BE2C (cell line): ENCODE results near the gene SPNS3.

Experiments used
- DNase-seq: peaks from one replicate; pipeline ENCODE4 v3.0.0-alpha.2; 2020
- H3K27me3 ChIP-seq: fragments of 250-450 bp; sonication (Bioruptor Pico); 2 replicates; pipeline ENCODE4 v1.5.1; 2020; ENCODE audit warnings: mild to moderate bottlenecking
- H3K36me3 ChIP-seq: fragments of 250-450 bp; sonication (Bioruptor Pico); 2 replicates; pipeline ENCODE4 v1.5.1; 2020; ENCODE audit warnings: mild to moderate bottlenecking
- H3K4me1 ChIP-seq: fragments of 250-450 bp; sonication (Bioruptor Pico); 2 replicates; pipeline ENCODE4 v1.5.1; 2020
- H3K4me3 ChIP-seq: 2 replicates; pipeline ENCODE4 v1.5.1; 2011; ENCODE audit warnings: low read depth, low read length
- H3K9me3 ChIP-seq: fragments of 250-450 bp; sonication (Bioruptor Pico); 2 replicates; pipeline ENCODE4 v1.5.1; 2020
- CTCF ChIP-seq: IDR thresholded peaks from 2 replicates; pipeline ENCODE4 v1.5.1; 2012; ENCODE audit warnings: mild to moderate bottlenecking, low read depth, low read length

Gene SPNS3

DNA sequence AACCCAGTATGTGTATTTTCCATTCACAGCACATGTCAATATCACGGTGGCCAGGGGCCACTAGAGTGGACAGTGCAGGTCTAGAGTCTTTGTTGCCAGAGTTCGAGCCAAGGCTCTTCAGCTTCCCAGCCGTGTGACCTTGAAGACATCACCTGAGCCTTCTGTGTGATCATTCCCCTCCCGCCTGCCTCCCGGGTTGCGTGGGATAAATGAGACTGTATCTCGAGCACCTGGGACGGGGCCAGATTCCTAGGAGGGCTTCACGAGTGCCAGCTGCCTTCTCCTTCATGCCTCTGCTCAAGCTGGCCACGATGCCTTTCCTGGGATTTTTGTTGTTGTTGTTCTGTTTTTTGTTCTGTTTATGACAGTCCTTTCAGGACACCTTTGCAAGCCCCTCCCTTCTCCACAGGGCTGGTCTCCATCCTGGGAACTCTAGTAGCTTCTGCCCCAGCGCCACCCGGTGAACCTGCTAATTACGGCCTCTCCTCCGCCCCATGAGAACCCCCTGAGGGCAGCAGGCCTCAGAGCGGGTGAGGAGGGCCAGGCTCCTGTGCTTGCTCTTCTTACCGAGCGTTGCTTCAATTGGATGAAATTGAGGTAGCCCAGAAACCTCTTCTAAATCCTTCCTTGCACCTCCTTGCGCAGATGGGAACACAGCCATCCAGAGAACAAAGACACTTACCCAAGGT lies 68.9 kb downstream of the SPNS3 start:
- no peak for TF ChIP-seq CTCF
- no peak overlapping the region for H3K4me3 ChIP-seq
- H3K36me3 ChIP-seq: no peaks in the 10 kb centered on the region
- no peak for DNase-seq
- peaks cover 23% of the 10 kb centered on the region for H3K27me3 ChIP-seq
- H3K4me1 ChIP-seq: no peaks in the 10 kb centered on the region
- no peaks in the 10 kb centered on the region for H3K9me3 ChIP-seq

- H3K4me1 ChIP-seq: no peaks in the 10 kb centered on the region
- no peaks in the 10 kb centered on the region for H3K36me3 ChIP-seq
- H3K9me3 ChIP-seq: no peaks in the 10 kb centered on the region
- TF ChIP-seq CTCF: no peak
- peaks cover 19% of the 10 kb centered on the region for H3K27me3 ChIP-seq
- H3K4me3 ChIP-seq: no peak overlapping the region
- no peak for DNase-seq
These were observed 69.7 kb downstream of the SPNS3 start for GRCh38 chr17:4503283-4504025.

GRCh38 chr17:4504188-4504587 lies 70.4 kb downstream of the SPNS3 start:
- Histone ChIP-seq H3K4me1 (no peaks in the 10 kb centered on the region), H3K4me3 (no peak overlapping the region), H3K36me3 (no peaks in the 10 kb centered on the region), H3K9me3 (no peaks in the 10 kb centered on the region), H3K27me3 (peaks cover 18% of the 10 kb centered on the region)
- no peak for DNase-seq
- TF ChIP-seq CTCF: no peak

GRCh38 chr17:4505187-4505586 lies 71.4 kb downstream of the SPNS3 start:
- DNase-seq: no peak
- Histone ChIP-seq H3K4me3 (no peak overlapping the region), H3K27me3 (peaks cover 8% of the 10 kb centered on the region), H3K4me1 (no peaks in the 10 kb centered on the region), H3K36me3 (no peaks in the 10 kb centered on the region), H3K9me3 (no peaks in the 10 kb centered on the region)
- TF ChIP-seq CTCF: no peak

DNA sequence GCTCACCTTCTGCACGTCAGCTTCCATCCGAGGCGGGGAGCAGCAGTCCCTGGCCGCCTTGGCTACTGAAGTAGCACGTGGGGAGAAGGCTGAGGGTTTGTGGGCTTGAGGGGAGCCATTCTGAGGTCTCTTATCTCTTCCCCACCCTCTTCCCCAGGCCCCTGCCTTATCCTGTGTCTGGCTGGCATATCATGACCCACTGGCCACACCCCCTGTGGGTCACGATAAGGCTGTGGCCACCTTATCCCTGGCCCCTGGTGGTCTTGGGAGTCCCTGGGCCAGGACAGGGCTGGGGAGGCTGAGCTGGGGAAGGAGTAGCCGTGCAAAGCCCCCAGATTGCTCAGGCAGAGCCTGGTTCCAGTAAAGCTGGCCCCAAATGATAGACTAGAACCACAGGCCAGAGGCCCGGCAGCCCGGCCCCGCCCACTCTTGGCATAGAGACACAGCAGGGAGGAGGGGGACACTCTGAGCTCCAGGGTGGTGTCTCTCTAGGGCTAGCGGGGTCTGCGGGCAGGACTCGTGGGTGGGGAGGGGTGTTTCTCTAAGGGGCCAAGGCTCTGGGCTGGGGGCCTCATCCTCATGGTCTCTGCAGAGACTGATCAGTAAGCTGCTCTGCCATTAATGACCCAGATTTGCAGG lies 72.6 kb downstream of the SPNS3 start:
- Histone ChIP-seq H3K36me3 (no peaks in the 10 kb centered on the region), H3K9me3 (no peaks in the 10 kb centered on the region), H3K4me3 (no peak overlapping the region), H3K4me1 (no peaks in the 10 kb centered on the region), H3K27me3 (no peaks in the 10 kb centered on the region)
- TF ChIP-seq CTCF: no peak
- DNase-seq: no peak

DNA sequence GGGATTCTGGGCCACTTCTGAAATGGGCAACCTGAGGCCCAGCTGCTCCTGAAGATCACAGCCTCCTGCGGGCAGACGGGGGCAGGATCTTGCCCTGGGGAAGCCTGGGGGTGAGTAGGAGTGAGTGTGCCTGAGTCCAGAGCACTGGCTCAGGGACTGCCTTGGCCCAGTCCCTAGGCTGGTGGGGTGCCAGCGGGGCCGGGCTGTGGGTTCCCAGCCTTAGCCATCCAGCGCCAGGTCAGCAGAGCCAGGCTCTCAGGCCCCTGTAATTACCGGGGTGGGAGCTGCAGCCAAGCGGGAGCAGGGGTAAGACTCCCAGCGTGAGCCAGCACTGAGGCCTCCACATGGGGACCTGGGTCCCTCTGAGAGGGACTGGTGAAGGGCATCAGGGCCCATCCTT lies 73.2 kb downstream of the SPNS3 start:
- no peaks in the 10 kb centered on the region for H3K9me3 ChIP-seq
- no peak for TF ChIP-seq CTCF
- no peaks in the 10 kb centered on the region for H3K36me3 ChIP-seq
- H3K4me1 ChIP-seq: no peaks in the 10 kb centered on the region
- DNase-seq: no peak
- H3K4me3 ChIP-seq: no peak overlapping the region
- H3K27me3 ChIP-seq: no peaks in the 10 kb centered on the region
